Sigmoid colon (tissue), 4 donors: Measurements from ENCODE around the gene TTLL8.

ENCODE experiments used
- EP300 ChIP-seq, 4 donors: sonication (generic); formaldehyde crosslinking; IDR thresholded peaks; one replicate each; pipeline ENCODE4 v1.6.1; 2017; ENCODE audit warnings: antibody characterized with exemption in 4 of 4
- POLR2A ChIP-seq, 2 donors: fragments of 450-650 bp; IDR thresholded peaks; one replicate each; pipeline ENCODE4 v1.6.1; 2016; ENCODE audit warnings: antibody characterized with exemption in 2 of 2, mild to moderate bottlenecking in 2 of 2, moderate library complexity in 2 of 2
- TF ChIP-seq, protein P1 (sequence below), 4 experiments: fragments of 450-650 bp in 3 of 4; fragments of 200-600 bp in 1 of 4; IDR thresholded peaks; one replicate each; pipeline ENCODE4 v1.5.1; 2016 to 2019; ENCODE audit warnings: antibody characterized with exemption in 4 of 4, mild to moderate bottlenecking in 3 of 4, moderate library complexity in 2 of 4

DNA sequence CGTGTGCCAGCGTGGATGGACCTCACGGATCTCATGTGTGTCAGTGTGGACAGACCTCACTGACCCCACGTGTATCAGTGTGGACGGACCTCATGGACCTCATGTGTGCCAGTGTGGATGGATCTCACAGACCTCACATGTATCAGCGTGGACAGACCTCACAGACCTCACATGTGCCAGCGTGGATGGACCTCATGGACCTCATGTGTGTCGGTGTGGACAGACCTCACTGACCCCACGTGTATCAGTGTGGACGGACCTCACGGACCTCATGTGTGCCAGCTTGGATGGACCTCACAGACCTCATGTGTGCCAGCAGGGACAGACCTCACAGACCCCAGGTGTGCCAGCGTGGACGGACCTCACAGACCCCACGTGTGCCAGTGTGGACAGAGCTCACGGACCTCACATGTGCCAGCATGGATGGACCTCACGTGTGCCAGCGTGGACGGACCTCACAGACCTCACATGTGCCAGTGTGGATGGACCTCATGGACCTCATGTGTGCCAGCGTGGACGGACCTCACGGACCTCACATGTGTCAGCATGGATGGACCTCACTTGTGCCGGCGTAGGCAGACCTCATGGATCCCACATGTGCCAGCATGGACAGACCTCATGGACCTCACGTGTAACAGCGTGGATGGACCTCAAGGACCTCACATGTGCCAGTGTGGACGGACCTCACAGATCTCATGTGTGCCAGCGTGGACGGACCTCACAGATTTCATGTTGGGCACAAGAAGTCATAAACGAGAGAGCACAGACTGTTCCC lies 18.2 kb downstream of the TTLL8 start:
- TF ChIP-seq POLR2A (IDR thresholded peaks at IDR 0.05): no peak
- TF ChIP-seq, protein P1, sequence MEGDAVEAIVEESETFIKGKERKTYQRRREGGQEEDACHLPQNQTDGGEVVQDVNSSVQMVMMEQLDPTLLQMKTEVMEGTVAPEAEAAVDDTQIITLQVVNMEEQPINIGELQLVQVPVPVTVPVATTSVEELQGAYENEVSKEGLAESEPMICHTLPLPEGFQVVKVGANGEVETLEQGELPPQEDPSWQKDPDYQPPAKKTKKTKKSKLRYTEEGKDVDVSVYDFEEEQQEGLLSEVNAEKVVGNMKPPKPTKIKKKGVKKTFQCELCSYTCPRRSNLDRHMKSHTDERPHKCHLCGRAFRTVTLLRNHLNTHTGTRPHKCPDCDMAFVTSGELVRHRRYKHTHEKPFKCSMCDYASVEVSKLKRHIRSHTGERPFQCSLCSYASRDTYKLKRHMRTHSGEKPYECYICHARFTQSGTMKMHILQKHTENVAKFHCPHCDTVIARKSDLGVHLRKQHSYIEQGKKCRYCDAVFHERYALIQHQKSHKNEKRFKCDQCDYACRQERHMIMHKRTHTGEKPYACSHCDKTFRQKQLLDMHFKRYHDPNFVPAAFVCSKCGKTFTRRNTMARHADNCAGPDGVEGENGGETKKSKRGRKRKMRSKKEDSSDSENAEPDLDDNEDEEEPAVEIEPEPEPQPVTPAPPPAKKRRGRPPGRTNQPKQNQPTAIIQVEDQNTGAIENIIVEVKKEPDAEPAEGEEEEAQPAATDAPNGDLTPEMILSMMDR (IDR thresholded peaks at IDR 0.05): no peak
- no peak for TF ChIP-seq EP300 (IDR thresholded peaks at IDR 0.05)
